GM23338 (cell line): ENCODE data around the gene SMC4.

ENCODE experiments used
- CREB1 ChIP-seq: fragments of 250-450 bp; sonication (Bioruptor Pico); IDR thresholded peaks from 2 replicates; pipeline ENCODE4 v1.5.0; 2020; ENCODE audit warnings: low read depth, mild to moderate bottlenecking, moderate library complexity
- EZH2 ChIP-seq: fragments of 200-600 bp; sonication (generic); IDR thresholded peaks from one replicate; pipeline ENCODE4 v1.8.0; 2017; ENCODE audit warnings: antibody characterized with exemption, mild to moderate bottlenecking, low read depth; ENCODE audit not compliant: unreplicated experiment
- EZH2phosphoT487 ChIP-seq: fragments of 200-600 bp; sonication (generic); IDR thresholded peaks from one replicate; pipeline ENCODE4 v1.8.1; 2018; ENCODE audit warnings: antibody characterized with exemption; ENCODE audit not compliant: unreplicated experiment
- JUNB ChIP-seq: IDR thresholded peaks from one replicate; pipeline ENCODE4 v1.6.1; 2016; ENCODE audit warnings: antibody characterized with exemption; ENCODE audit not compliant: unreplicated experiment
- NANOG ChIP-seq: IDR thresholded peaks from 2 replicates; pipeline ENCODE4 v1.6.1; 2016; ENCODE audit warnings: antibody characterized with exemption, borderline replicate concordance
- POLR2AphosphoS5 ChIP-seq: IDR thresholded peaks from 2 replicates; pipeline ENCODE4 v1.6.1; 2016; ENCODE audit warnings: antibody characterized with exemption, low read depth
- STAT1 ChIP-seq: IDR thresholded peaks from one replicate; pipeline ENCODE4 v1.6.1; 2016; ENCODE audit warnings: antibody characterized with exemption; ENCODE audit not compliant: unreplicated experiment
- ZNF114 ChIP-seq: fragments of 250-450 bp; sonication (Bioruptor Pico); IDR thresholded peaks from 2 replicates; pipeline ENCODE4 v1.5.0; 2020; ENCODE audit warnings: mild to moderate bottlenecking, moderate library complexity
- TF ChIP-seq, protein P1 (sequence below), 2 experiments: fragments of 200-600 bp in 1 of 2; sonication (generic) in 1 of 2; conservative IDR thresholded peaks; 2 replicates each; pipeline versions ENCODE4 v1.5.1 to v1.6.1; 2016 to 2017; ENCODE audit warnings: antibody characterized with exemption in 2 of 2, low read depth in 2 of 2, mild to moderate bottlenecking in 2 of 2, moderate library complexity in 1 of 2
- TF ChIP-seq, protein P2 (sequence below): IDR thresholded peaks from one replicate; pipeline ENCODE4 v1.6.1; 2018; ENCODE audit warnings: antibody characterized with exemption; ENCODE audit not compliant: unreplicated experiment
- TF ChIP-seq, protein P3 (sequence below): IDR thresholded peaks from 2 replicates; pipeline ENCODE4 v1.6.1; 2016; ENCODE audit warnings: antibody characterized with exemption

DNA sequence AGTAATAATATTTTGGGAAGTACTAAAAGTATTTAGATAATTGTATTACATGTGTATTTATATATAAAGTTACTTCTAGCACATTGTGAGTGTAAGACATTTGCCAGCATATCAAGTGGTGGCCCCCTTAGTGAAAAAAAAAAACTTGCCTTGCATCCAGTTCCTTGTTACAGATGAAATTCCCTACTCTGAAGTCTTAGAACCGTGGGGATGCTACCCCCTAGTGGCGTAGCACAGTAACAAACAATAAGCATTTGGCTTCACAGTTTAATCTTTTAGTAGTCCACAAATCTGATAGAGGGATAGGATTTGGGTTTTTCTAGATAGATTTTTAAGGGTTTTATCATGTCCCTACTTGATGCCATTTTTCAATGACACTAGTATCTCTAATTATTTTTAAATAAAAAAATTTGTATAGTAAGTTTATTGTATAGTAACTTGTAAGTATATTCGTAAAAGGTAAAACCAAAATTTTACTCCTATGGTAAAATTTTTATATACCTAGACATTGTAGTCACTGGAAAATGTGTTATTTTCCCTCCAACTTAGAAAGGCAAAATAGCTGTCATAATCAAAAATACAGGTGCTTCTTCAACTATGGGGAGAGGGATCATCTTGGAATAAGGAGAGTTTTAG, 14.3 kb downstream of the SMC4 start:
- TF ChIP-seq, protein P1, sequence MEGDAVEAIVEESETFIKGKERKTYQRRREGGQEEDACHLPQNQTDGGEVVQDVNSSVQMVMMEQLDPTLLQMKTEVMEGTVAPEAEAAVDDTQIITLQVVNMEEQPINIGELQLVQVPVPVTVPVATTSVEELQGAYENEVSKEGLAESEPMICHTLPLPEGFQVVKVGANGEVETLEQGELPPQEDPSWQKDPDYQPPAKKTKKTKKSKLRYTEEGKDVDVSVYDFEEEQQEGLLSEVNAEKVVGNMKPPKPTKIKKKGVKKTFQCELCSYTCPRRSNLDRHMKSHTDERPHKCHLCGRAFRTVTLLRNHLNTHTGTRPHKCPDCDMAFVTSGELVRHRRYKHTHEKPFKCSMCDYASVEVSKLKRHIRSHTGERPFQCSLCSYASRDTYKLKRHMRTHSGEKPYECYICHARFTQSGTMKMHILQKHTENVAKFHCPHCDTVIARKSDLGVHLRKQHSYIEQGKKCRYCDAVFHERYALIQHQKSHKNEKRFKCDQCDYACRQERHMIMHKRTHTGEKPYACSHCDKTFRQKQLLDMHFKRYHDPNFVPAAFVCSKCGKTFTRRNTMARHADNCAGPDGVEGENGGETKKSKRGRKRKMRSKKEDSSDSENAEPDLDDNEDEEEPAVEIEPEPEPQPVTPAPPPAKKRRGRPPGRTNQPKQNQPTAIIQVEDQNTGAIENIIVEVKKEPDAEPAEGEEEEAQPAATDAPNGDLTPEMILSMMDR (conservative IDR thresholded peaks at IDR 0.05; ENCODE audit: low read depth in 2 of 2), result peak; percentile 88 to 89
- TF ChIP-seq CREB1 (CRISPR knock-in tag) (no peak), POLR2AphosphoS5 (no peak), ZNF114 (no peak), JUNB (no peak), EZH2phosphoT487 (no peak), EZH2 (no peak), STAT1 (no peak), NANOG (no peak)
- TF ChIP-seq, protein P2, sequence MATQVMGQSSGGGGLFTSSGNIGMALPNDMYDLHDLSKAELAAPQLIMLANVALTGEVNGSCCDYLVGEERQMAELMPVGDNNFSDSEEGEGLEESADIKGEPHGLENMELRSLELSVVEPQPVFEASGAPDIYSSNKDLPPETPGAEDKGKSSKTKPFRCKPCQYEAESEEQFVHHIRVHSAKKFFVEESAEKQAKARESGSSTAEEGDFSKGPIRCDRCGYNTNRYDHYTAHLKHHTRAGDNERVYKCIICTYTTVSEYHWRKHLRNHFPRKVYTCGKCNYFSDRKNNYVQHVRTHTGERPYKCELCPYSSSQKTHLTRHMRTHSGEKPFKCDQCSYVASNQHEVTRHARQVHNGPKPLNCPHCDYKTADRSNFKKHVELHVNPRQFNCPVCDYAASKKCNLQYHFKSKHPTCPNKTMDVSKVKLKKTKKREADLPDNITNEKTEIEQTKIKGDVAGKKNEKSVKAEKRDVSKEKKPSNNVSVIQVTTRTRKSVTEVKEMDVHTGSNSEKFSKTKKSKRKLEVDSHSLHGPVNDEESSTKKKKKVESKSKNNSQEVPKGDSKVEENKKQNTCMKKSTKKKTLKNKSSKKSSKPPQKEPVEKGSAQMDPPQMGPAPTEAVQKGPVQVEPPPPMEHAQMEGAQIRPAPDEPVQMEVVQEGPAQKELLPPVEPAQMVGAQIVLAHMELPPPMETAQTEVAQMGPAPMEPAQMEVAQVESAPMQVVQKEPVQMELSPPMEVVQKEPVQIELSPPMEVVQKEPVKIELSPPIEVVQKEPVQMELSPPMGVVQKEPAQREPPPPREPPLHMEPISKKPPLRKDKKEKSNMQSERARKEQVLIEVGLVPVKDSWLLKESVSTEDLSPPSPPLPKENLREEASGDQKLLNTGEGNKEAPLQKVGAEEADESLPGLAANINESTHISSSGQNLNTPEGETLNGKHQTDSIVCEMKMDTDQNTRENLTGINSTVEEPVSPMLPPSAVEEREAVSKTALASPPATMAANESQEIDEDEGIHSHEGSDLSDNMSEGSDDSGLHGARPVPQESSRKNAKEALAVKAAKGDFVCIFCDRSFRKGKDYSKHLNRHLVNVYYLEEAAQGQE, result no peak
- TF ChIP-seq, protein P3, sequence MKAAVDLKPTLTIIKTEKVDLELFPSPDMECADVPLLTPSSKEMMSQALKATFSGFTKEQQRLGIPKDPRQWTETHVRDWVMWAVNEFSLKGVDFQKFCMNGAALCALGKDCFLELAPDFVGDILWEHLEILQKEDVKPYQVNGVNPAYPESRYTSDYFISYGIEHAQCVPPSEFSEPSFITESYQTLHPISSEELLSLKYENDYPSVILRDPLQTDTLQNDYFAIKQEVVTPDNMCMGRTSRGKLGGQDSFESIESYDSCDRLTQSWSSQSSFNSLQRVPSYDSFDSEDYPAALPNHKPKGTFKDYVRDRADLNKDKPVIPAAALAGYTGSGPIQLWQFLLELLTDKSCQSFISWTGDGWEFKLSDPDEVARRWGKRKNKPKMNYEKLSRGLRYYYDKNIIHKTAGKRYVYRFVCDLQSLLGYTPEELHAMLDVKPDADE, result no peak
